HG02973 (cell line): ENCODE measurements around the gene GRIN2D.
A peak's percentile ranks its signal among the peaks of the same experiment; 100 is the strongest.

Experiments used
- ATAC-seq: cut with Tn5 transposase; IDR thresholded peaks from one replicate; pipeline ENCODE4 v1.9.1; 2021; ENCODE audit warnings: moderate library complexity; ENCODE audit not compliant: unreplicated experiment

The GRIN2D gene

DNA sequence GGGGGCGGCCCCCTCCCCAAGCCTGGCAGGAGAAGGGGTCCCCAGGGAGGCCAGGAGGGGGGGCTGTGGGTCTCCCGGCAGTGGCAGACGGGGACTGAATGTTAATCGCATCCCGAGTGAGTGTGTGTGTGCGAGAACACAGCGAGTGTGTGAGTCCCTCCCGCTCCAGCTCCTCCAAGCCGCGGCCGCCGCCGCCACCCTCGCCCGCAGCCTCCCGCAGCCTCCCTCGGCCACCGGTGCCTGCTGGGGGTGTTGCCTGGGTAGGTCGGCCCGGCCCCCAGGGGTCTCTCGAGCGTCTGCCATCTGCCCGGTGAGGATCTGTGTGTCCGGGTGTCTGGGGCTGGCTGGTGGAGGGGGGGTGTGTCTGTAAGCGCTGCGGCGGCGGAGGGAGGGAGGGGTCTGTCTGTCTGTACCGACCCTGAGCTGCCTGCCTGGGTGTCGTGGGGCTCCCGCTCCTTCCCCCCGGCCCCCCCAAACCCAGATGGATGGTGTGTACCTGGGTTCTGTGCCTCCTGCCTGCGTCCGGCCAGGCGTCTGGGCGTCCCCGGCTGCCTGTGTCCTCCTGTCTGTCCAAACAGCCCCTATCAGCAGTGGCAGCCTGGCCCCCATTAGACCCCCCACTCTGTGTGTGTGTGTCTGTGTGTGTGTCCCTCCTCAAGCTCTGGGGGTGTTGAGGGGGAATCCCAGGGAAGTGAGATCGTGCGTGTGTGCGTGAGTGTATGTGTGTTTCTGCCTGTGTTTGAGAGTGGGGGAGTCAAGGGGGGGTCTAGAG, at the start of gene GRIN2D:
Gene GRIN2D (plus strand): TSS at position 110 of the 772 bp plus-strand sequence. CDS start 4,725 bp downstream, outside the sequence.
- ATAC-seq, result no peak

DNA sequence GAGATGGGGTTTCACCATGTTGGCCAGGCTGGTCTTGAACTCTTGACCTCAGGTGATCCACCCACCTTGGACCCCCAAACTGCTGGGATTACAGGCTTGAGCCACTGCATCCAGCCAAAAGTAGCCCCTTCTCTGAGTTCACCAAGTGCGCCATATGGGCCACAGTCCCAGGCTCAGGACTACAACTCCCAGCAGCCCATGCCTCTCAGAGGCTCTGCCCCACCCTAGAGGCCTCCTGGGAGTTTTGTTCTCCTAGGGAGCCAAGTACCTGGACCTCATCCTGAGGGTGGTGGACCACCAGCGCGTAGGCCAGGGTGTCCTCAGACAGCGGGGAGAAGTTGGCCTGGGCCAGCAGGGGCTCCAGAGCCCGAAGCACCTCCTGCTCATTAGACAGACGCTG, 48.6 kb upstream of the GRIN2D start:
- ATAC-seq, result no peak

DNA sequence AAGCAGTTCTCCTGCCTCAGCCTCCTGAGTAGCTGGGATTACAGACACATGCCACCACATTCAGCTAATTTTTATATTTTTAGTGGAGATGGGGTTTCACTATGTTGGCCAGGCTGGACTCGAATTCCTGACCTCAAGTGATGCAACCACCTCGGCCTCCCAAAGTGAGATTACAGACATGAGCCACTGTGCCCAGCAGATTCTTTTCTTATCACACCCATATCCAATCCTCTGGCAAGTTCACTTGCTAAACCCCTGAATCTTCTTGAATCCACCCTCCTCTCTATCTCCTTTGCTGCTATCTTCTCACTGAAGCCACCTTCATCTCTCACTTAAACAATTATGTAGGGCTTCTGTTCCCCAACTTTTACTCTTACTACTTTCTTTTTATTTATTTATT, 47.3 kb upstream of the GRIN2D start:
- ATAC-seq, result no peak

DNA sequence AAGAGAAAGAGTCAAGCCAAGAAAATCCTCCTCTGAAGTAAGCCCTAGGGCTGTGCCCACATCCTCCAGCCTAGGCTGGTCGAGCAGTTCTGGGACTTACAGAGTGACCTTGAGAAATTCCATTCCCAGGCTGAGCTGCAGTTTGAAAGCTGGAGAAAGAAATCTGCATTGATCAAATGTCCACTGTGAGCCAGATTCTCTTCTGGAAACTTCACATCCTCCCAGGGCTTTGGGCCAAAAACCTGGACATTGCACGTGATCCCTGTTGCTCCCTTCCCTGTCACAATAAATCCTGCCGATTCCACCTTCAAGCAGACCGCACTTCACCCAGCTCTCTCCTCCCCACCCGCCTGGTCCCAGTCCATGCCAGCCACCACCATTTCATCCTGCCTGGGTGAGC, 45.4 kb upstream of the GRIN2D start:
- ATAC-seq, result no peak

DNA sequence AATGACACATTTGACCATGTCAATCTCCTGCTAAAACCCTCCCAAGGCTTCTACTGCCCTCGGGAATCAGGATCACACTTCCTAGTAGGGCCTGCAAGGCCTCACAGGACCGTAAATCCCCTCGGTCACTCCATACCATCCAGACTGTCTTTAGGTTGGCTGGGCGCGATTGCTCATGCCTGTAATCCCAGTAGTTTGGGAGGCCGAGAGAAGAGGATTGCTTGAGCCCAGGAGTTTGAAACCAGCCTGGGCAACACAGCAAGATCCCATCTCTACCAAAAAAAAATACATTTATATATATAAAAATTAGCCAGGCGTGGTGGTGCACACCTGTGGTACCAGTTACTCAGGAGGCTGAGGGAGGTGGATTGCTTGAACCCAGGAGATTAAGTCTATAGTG, 44.7 kb upstream of the GRIN2D start:
- ATAC-seq, result no peak

DNA sequence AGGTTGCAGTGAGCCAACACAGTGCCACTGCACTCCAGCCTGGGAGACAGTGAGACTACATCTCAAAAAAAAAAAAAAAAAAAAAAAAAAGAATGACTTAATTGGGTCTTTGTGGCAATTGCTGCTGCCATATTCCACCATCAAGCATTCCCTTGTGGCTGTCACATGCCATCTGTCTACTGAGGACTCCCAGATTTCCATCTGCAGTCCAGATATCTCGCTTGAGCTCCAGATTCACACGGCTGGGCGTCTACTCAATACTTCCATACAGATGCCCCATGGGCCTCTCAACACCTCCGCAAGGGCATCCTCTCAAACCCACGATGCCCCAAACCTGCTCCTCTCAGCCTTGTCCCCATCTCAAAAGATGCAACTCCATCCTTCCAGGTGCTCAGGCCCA, 42.6 kb upstream of the GRIN2D start:
- no peak for ATAC-seq

DNA sequence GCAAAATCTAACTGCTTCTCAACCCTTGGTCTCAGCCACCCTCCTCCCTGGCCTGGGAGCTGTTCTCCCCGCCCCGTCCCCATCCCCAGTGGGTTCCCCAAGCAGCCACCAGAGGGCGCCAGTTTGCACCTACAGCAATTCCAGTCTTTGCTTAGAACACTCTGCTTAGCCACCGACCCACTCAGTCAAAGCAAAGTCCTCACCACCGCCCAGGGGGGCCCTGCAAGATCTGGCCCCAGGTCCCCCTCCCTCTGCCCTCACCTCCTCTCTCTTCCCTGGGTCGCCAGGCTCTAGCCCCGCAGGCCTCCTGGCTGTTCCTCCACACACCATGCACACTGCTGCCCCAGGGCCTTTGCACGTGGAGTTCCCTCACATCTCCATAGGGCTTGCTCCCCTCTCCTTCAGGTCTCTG, 42.1 kb upstream of the GRIN2D start:
- ATAC-seq, result no peak

DNA sequence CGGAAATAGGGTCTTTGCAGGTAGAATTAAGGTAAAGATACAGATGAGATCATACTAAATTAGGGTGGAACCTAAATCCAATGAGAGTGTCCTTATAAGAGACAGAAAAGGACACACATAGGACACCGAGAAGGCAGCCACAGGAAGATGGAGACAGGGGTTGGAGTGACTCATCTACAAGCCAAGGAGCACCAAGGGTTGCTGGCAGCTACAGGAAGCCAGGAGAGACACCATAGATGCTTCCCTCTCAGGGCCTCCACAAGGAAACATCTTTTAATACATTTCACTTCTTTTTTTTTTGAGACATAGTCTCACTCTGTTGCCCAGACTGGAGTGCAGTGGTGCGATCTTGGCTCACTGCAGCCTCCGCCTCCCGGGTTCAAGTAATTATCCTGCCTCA, 39.8 kb upstream of the GRIN2D start:
- ATAC-seq, result no peak

DNA sequence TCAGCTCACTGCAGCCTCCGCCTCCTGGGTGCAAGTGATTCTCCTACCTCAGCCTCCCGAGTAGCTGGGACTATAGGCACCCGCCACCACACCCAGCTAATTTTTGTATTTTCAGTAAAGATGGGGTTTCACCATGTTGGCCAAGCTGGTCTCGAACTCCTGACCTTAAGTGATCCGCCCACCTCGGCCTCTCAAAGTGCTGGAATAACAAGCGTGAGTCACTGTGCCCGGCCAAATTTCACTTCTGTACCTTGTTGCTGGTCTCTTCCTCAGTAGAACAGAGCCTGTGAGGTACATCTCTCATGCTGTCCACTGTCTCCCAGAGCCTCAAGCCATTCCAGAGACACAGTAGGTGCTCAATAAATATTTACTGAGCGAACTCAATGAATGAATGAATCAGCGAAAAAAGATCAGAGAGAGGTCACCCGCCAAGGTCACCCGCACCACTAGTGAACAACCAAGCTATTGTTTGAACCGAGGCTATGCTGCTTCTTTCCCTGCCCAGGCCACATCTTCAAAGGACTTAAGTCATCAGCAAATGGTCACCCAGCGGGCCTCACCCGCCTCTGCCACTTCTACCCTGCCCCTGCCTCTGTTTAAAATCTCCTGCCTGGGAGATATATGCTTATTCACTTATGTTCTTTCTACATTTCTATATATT, 39.0 kb upstream of the GRIN2D start:
- ATAC-seq, result no peak

DNA sequence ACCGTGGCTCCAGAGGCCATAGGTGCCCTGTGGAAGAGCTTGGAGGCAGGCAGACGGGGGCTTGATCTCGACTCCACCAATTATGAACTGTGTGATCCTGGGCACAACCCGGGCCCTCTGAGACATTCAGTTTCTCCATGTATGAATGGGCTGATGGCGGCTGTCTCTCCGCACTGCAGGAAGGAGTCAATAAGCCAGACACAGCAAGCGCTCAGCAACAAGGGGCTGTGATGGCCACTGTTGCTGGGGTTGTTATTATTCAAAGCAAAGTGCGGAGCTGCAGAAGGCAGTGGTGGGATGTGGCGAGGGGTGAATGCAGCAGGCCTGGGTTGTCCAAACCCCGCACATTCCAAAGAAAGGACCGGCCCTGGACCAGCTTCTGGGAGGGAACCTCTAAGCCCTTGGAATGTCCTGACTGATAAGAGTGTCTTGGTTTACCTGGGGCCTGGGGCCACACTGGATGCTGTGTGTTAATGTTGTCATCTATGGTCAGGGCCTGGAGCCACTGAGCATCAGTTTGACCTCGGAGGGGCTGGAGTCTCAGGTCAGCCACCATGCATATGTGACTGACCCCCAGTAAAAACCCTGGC, 38.0 kb upstream of the GRIN2D start:
- no peak for ATAC-seq

DNA sequence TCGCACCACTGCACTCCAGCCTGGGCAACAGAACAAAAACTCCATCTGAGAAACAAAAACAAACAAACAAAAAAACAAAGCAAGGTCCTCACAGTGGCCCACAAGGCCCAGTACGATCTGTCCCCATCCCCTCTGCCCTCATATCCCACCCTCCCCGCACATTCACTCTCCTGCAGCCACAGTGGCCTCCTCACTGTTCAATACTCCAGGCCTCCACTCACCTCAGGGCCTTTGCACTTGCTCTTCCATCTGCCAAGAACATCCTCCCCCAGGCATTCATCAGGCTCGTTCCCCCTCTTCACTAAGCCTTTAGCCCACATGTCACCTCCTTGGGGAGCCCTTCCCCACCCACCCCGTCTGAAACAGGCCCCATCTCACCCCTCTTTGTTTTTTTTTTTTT, 34.3 kb upstream of the GRIN2D start:
- ATAC-seq, result no peak

DNA sequence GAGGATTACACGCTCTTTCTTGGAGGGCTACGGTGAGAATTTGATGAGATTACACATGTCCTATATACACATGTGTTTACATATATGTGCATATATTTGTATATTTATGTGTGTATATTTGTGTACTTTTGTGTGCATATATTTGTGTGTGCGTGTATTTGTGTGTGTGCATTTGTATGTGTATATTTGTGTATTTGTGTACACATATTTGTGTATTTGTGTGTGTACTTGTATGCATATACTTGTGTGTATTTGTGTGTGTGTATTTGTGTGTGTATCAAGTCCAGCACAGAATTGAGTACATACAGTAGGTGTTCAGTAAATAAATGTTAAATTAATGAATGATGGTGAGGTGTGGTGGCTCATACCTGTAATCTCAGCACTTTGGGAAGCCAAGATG, 31.6 kb upstream of the GRIN2D start:
- ATAC-seq, result no peak

DNA sequence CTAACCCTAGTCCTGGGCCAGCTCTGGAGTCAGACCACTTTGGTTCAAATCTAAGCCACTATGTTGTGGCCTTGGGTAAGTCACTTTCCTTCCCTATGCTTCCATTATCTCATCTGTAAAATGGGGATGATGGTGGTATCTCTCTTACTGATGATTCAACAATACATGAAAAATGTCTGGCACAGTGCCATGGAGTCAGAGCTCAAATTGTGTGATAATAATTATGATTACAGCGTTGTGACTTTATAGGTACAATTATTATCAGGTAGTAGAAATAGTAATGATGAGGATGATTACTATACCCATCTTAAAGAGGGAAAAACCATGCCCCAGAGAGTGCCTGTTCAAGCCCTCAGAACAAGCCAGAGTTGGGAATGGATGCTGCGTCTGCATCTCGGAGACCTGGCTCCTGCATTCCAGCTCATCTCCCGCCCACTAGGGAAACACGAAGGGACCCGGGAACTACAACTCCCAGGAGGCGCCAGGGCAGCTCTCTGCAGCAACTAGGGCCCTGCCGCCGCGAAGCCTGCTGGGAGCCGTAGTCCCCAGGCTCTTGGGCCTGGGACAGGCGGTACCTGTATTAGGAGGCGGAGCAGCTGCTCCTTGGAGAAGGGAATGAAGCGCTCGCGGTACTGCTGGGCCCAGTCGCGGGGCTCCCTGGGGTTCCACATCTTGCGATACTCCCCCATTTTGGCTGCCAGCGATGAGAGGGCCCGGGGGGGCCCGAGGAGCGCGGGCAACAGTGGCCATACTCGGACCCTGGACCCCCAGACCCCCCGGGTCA, 30.6 kb upstream of the GRIN2D start:
- peak; percentile 45 for ATAC-seq

DNA sequence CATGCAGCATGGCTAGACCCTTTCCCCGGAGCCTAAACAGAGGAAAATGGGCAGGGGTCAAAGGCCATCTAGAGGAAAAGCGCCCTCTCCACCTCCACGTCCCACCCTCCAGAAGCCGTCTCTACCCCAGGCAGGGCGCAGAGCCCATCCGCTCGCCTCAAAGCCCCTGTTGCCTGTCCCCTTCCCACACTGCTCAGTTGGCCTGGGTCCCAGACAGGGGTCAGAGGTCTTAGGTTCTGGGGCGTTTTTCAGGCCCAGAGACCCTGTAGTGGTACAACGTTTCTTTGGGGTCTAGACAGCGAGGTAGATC, 30.0 kb upstream of the GRIN2D start:
- peak; percentile 9 for ATAC-seq

DNA sequence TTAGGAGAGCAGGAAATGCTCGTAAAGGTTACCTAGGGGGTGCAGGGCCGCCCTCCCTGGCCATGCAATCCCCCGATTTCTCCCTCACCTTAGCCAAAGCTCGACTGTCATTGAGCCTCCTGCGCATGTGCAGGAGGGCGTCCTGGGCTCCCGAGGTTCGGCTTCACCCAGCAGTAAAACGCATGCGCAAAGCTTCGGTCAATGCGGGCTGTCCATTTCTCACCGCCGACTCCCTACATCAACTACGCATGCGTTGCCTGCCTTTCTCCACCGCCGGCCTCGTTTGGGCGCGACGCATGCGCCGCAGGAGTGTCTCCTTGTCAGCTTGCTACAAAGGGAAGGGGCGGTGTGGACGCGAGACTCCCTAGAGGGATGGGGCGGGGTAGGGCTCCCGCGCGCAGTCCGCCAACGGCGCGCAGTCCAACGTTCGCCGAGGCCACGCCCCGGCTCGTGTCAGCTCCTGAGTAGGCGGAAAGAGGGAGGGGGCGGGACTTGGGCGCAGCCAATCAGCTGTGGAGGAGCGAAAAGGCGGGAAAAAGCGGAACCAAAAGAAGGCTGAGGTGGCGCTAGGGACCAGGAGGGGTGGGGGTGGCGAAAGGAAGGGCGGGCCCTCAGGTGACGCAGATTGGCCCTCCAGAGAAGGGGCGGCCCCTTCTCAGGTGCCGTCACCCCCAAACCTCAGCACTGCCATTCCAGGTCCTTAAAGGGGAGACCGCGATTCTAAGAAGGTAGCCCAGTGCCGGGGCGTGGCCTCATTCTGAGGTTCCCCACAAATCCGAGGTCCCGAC, 29.5 kb upstream of the GRIN2D start, which contains the start of the genes SYNGR4 and TMEM143:
Gene SYNGR4 (plus strand): TSS at position 558 of the 788 bp plus-strand sequence. CDS start 1,476 bp downstream, outside the sequence.
Gene TMEM143 (minus strand): TSS at position 131 of the 788 bp plus-strand sequence. CDS start 20 bp downstream, at position 111.
- peak; percentile 71 for ATAC-seq

DNA sequence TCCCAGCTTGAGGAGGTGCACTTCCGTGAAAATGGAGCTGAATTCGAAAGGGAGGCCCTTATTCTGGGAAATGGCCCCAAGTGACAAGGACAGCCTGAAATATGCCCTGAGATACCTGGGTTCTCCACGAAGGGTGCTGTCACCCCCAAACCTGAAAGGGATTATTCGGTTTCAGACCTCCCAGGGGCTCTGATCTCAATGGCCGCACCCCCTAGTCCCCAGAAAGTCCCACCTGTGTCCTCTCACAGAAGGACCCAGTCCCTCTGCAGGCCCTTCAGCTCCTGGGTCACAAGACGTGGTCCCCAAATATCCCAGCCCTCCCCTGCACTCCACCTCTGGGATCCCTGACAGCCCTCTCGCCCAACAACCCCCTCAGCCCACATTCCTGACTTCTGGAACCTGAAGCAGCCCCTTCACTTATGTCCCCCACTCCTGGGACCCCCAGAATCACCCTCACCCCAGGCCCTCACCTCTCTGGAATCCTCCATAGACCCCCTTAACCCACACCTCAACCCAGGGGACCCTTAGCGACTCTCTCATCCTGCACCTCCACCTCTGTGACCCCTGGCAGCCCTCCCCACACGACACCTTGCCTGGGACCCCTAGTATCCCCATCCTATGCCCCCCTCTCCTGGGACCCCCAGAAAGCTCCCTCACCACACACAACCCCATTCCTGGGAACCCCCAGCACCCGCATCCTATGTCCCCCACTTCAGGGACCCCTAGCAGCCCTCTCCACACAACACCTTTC, 28.7 kb upstream of the GRIN2D start:
- ATAC-seq, result no peak

DNA sequence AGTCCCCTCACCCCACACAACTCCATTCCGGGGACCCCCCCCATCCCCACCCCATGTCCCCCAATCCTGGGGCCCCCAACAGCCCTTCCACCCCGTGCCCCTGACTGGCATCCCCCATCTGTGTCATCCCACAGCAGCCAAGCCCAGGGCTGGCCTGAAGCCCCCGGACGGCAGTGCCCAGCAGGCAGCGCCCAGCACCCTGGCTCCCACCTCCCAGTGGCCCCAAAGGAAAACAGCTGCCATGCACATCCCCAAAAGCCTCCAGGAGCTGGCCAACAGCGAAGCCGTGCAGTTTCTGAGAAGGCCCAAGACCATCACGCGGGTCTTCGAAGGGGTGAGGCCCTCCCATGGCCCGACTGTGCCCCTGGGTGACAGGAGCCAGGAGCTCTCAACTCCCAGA, 27.9 kb upstream of the GRIN2D start:
- no peak for ATAC-seq

DNA sequence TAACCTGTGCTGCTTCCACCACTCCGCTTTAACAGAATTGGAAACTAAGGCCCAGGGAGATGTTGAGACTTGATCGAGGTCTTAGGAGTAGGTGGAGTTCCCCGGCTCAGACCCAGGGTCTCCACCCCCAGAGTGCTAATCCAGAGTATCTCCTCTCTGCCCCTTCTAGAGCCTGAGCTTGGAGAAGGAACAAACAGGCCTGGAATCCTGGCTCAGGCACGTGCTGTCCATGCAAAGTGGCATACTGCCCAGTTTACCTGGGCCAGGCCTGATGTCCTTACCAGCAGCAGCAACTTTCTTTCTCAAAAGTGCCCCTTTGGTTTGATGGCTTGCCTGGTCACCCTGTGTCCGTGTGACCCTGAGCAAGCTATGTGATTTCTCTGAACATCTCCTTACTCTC, 25.6 kb upstream of the GRIN2D start:
- ATAC-seq, result no peak

DNA sequence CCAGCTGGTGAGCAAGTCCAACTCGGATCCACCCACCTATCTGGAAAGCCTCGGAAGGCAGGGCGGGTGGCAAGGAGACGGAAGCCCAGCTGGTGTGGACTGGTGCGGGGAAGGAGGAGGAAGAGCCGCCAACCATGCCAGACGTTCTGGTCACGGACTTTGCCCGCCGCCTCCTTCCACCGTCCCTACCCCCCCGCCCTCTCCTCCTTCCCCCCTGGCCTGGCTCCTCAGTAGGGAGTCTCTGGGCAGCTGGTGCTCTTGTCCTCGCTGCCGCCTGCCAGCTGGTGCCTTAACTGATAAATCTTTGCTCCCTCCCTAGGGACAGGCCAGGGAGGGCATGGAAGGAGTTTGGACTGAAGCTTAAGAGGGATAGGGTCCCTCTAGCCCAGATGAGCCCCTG, 24.5 kb upstream of the GRIN2D start:
- ATAC-seq, result no peak

DNA sequence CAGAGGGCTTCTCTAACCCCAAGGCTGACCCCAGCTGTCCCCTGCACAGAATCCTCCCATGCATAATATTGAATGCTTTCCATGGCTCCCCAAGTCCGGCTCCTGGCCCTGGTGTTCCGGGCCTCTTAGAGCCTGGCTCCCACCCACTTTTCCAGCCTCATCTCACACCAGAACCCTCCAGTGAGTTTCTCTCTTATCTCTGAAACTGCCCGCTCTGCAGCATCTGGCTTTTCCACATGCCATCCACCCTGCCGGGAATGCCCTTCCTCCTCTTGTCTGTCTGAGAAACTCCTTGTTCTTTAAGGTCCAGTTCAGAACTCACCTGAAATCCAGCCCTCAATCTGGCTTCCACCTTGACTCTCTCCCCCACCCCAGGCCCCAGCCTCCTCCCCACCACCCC, 22.5 kb upstream of the GRIN2D start:
- no peak for ATAC-seq
